ENCODE measurements around the gene ARHGEF3.
A peak's percentile ranks its signal among the peaks of the same experiment; 100 is the strongest.
"Not testable (repeated sequence)": the region's sequence is repeated elsewhere in the genome, so short reads cannot be mapped to it uniquely, and the experiment has no call there.

ARHGEF3 gene

DNA sequence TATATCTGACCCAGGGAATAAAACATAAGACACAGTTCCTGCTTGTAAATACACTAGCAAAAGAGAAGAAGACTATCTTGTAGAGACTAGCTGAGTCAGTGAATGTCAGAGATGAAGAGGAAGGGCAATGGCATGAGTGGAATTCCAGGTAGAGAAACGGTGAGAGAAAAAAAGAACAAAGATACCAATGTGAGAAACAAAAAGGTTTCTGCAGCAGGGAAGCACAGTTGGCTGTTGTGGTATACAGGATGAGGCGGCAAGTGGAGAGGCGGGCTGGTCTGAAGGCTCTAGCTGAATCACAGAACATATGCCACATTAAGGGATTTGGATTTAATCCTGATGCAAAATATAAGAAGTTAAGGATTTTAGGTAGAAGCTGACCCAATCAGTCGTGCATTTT is 101.6 kb downstream of the ARHGEF3 start:
- Histone ChIP-seq H3K9me2 (replicated peaks; ENCODE audit: low read depth, low read length) (no peaks in the 10 kb centered on the region), H3F3A (ENCODE audit: low read depth) (no peaks in the 10 kb centered on the region), H2AFZ (ENCODE audit: low read length) (peak overlapping the region; percentile 60), H4K20me1 (ENCODE audit: insufficient read depth, low read length, poor library complexity, severe bottlenecking) (no peaks in the 10 kb centered on the region), H3K4me2 (ENCODE audit: low read depth, low read length, poor library complexity, severe bottlenecking) (no peak overlapping the region), H3K9me3 (ENCODE audit: insufficient read depth, low read depth, low read length) (no peaks in the 10 kb centered on the region), H3K4me3 (ENCODE audit: low read length, poor library complexity, severe bottlenecking) (no peak overlapping the region), H3K36me3 (ENCODE audit: insufficient read depth, low read length) (no peaks in the 10 kb centered on the region), H3K27me3 (ENCODE audit: insufficient read depth, low read length, poor library complexity, severe bottlenecking) (no peaks in the 10 kb centered on the region), H3K4me1 (ENCODE audit: insufficient read depth, low read length, poor library complexity, severe bottlenecking) (peaks cover 8% of the 10 kb centered on the region), H3K79me2 (ENCODE audit: insufficient read depth, low read length) (no peaks in the 10 kb centered on the region), H3K9ac (ENCODE audit: low read depth, low read length, poor library complexity, severe bottlenecking) (no peak overlapping the region)
- TF ChIP-seq EZH2phosphoT487 (IDR thresholded peaks at IDR 0.05; ENCODE audit: borderline replicate concordance), result no peak
- TF ChIP-seq, protein P1, sequence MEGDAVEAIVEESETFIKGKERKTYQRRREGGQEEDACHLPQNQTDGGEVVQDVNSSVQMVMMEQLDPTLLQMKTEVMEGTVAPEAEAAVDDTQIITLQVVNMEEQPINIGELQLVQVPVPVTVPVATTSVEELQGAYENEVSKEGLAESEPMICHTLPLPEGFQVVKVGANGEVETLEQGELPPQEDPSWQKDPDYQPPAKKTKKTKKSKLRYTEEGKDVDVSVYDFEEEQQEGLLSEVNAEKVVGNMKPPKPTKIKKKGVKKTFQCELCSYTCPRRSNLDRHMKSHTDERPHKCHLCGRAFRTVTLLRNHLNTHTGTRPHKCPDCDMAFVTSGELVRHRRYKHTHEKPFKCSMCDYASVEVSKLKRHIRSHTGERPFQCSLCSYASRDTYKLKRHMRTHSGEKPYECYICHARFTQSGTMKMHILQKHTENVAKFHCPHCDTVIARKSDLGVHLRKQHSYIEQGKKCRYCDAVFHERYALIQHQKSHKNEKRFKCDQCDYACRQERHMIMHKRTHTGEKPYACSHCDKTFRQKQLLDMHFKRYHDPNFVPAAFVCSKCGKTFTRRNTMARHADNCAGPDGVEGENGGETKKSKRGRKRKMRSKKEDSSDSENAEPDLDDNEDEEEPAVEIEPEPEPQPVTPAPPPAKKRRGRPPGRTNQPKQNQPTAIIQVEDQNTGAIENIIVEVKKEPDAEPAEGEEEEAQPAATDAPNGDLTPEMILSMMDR (conservative IDR thresholded peaks at IDR 0.05; ENCODE audit: low read length), result no peak

DNA sequence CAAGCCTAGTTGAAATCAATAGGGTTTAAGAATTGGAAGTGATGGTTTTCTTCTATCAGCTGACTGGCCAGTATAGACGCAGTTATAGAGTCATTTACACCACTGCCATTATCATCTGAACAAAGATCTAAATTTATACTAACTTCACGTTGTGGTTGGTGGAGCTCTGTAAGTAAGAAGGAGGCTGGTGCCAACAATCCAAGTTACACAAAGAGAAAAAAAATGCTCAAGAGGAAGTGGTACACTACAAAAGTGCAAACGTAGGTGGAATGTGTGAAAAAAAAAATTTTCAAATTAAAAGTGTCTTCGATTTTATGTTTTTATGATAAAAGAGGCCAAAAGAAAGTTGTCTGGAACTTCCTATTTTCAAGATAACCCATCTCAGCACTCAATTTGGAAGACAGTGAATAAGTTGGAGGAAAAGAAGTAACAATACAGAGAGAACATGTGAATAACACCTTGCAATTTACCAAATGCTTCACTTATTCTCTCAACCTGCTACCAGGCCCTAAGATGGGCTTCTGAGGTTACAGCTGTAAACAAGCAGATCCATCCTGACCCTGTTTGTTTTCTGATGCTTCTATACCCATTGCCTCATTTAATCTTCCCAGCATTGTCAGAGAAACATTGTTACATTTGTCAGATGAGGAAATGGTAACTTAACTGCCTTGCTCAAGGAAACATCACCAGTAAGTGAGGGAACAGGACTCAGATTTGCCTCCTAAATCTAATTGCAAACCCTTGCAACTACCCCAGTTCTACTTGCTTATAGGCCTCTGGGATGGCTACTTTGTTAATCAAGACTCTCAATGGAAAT is 106.7 kb downstream of the ARHGEF3 start:
- H2AFZ ChIP-seq (ENCODE audit: low read length), result peak overlapping the region; percentile 87
- no peaks in the 10 kb centered on the region for H3K9me2 ChIP-seq (replicated peaks; ENCODE audit: low read depth, low read length)
- H4K20me1 ChIP-seq (ENCODE audit: insufficient read depth, low read length, poor library complexity, severe bottlenecking), result no peaks in the 10 kb centered on the region

DNA sequence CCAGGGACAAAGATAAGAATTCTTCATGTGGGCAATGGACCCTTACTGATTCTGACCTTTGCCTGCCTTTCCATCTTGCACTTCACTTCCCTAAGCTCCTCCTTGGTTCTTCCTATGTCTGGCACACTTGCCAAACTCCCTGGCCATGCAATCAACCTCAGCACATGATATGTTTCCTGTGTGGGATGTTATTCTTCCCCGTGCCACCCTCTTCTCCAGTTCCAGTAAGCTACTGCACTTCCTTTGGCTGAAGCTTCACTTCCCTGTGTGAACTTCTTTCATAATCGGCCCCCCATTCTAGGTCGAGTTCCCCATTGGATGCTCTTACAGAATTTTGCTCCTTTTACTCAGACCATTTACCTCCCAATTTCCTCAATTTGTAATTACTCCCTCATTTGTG is 108.0 kb downstream of the ARHGEF3 start:
- TF ChIP-seq, protein P1 (conservative IDR thresholded peaks at IDR 0.05; ENCODE audit: low read length), result no peak
- no peak for TF ChIP-seq EZH2phosphoT487 (IDR thresholded peaks at IDR 0.05; ENCODE audit: borderline replicate concordance)
- H3K4me2 ChIP-seq (ENCODE audit: low read depth, low read length, poor library complexity, severe bottlenecking), result peak overlapping the region; percentile 58

More for the DNA sequence above, 106.7 kb downstream of the ARHGEF3 start:
- Histone ChIP-seq H3K4me1 (ENCODE audit: insufficient read depth, low read length, poor library complexity, severe bottlenecking) (peaks cover 31% of the 10 kb centered on the region), H3K9me3 (ENCODE audit: insufficient read depth, low read depth, low read length) (no peaks in the 10 kb centered on the region), H3K79me2 (ENCODE audit: insufficient read depth, low read length) (no peaks in the 10 kb centered on the region), H3K36me3 (ENCODE audit: insufficient read depth, low read length) (no peaks in the 10 kb centered on the region), H3F3A (ENCODE audit: low read depth) (0 out of 2 replicates have a peak, but pooled peaks cover 3% of the 10 kb centered on the region), H3K9ac (ENCODE audit: low read depth, low read length, poor library complexity, severe bottlenecking) (peak overlapping the region; percentile 4), H3K4me3 (ENCODE audit: low read length, poor library complexity, severe bottlenecking) (peak overlapping the region; percentile 5), H3K4me2 (ENCODE audit: low read depth, low read length, poor library complexity, severe bottlenecking) (peak overlapping the region; percentile 47), H3K27me3 (ENCODE audit: insufficient read depth, low read length, poor library complexity, severe bottlenecking) (no peaks in the 10 kb centered on the region)
- TF ChIP-seq EZH2phosphoT487 (IDR thresholded peaks at IDR 0.05; ENCODE audit: borderline replicate concordance), result no peak
- TF ChIP-seq, protein P1 (conservative IDR thresholded peaks at IDR 0.05; ENCODE audit: low read length), result no peak

DNA sequence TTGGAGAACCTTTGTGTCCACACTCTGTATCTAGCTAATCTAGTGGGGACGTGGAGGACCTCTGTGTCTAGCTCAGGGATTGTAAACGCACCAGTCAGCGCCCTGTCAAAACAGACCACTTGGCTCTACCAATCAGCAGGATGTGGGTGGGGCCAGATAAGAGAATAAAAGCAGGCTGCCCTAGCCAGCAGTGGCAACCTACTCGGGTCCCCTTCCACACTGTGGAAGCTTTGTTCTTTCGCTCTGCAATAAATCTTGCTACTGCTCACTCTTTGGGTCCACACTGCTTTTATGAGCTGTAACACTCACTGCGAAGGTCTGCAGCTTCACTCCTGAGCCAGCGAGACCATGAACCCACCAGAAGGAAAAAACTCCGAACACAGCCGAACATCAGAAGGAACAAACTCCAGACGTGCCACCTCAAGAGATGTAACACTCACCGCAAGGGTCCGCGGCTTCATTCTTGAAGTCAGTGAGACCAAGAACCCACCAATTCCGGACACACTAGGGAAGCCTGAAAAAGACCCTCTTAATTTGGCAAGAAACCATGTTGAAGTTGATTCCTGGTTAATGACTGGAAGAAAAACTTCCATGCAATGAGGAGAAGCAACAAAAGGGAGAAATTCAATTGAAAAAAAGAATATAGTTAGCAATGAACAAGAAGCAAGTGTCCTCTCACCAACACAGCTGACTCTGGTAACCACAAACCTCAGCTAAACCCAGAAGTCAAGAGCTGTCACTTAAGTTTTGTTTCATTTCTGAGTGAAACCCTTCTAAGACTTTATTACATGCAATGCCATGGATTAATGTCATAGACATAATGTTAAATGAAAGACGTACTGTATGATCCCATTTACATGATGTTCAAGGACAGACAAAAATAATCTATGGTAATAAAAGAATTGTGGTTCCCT is 109.0 kb downstream of the ARHGEF3 start:
- not testable (repeated sequence) for H3K9me2 ChIP-seq (replicated peaks; ENCODE audit: low read depth, low read length); H2AFZ ChIP-seq (ENCODE audit: low read length); H3K9ac ChIP-seq (ENCODE audit: low read depth, low read length, poor library complexity, severe bottlenecking); H3K27me3 ChIP-seq (ENCODE audit: insufficient read depth, low read length, poor library complexity, severe bottlenecking); H3K79me2 ChIP-seq (ENCODE audit: insufficient read depth, low read length); H3K9me3 ChIP-seq (ENCODE audit: insufficient read depth, low read depth, low read length); H4K20me1 ChIP-seq (ENCODE audit: insufficient read depth, low read length, poor library complexity, severe bottlenecking); H3K36me3 ChIP-seq (ENCODE audit: insufficient read depth, low read length); H3F3A ChIP-seq (ENCODE audit: low read depth)
- H3K4me2 ChIP-seq (ENCODE audit: low read depth, low read length, poor library complexity, severe bottlenecking), result peak overlapping the region; percentile 58
- peak overlapping the region; percentile 28 for H3K4me3 ChIP-seq (ENCODE audit: low read length, poor library complexity, severe bottlenecking)
- peaks cover 31% of the 10 kb centered on the region for H3K4me1 ChIP-seq (ENCODE audit: insufficient read depth, low read length, poor library complexity, severe bottlenecking)

More for the DNA sequence above, 108.0 kb downstream of the ARHGEF3 start:
- H3K9ac ChIP-seq (ENCODE audit: low read depth, low read length, poor library complexity, severe bottlenecking), result no peak overlapping the region
- no peaks in the 10 kb centered on the region for H3K27me3 ChIP-seq (ENCODE audit: insufficient read depth, low read length, poor library complexity, severe bottlenecking)
- no peak overlapping the region for H3K4me3 ChIP-seq (ENCODE audit: low read length, poor library complexity, severe bottlenecking)
- H3K4me1 ChIP-seq (ENCODE audit: insufficient read depth, low read length, poor library complexity, severe bottlenecking), result peaks cover 31% of the 10 kb centered on the region
- H3K9me2 ChIP-seq (replicated peaks; ENCODE audit: low read depth, low read length), result no peaks in the 10 kb centered on the region
- H4K20me1 ChIP-seq (ENCODE audit: insufficient read depth, low read length, poor library complexity, severe bottlenecking), result no peaks in the 10 kb centered on the region
- no peak overlapping the region for H2AFZ ChIP-seq (ENCODE audit: low read length)
- H3K36me3 ChIP-seq (ENCODE audit: insufficient read depth, low read length), result no peaks in the 10 kb centered on the region
- H3K79me2 ChIP-seq (ENCODE audit: insufficient read depth, low read length), result no peaks in the 10 kb centered on the region
- H3F3A ChIP-seq (ENCODE audit: low read depth), result 0 out of 2 replicates have a peak, but pooled peaks cover 3% of the 10 kb centered on the region
- no peaks in the 10 kb centered on the region for H3K9me3 ChIP-seq (ENCODE audit: insufficient read depth, low read depth, low read length)

DNA sequence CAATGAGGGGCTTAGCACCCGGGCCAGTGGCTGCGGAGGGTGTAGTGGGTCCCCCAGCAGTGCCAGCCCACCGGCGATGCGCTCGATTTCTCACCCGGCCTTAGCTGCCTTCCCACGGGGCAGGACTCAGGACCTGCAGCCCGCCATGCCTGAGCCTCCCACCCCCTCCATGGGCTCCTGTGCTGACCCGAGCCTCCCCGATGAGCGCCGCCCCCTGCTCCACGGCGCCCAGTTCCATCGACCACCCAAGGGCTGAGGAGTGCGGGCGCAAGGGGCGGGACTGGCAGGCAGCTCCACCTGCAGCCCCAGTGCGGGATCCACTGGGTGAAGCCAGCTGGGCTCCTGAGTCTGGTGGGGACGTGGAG is 109.8 kb downstream of the ARHGEF3 start:
- H3K9me2 ChIP-seq (replicated peaks; ENCODE audit: low read depth, low read length); H3K27me3 ChIP-seq (ENCODE audit: insufficient read depth, low read length, poor library complexity, severe bottlenecking); H3K79me2 ChIP-seq (ENCODE audit: insufficient read depth, low read length); H3K4me2 ChIP-seq (ENCODE audit: low read depth, low read length, poor library complexity, severe bottlenecking); H3F3A ChIP-seq (ENCODE audit: low read depth); H3K9ac ChIP-seq (ENCODE audit: low read depth, low read length, poor library complexity, severe bottlenecking); H3K9me3 ChIP-seq (ENCODE audit: insufficient read depth, low read depth, low read length); H3K4me3 ChIP-seq (ENCODE audit: low read length, poor library complexity, severe bottlenecking); H4K20me1 ChIP-seq (ENCODE audit: insufficient read depth, low read length, poor library complexity, severe bottlenecking); H2AFZ ChIP-seq (ENCODE audit: low read length); H3K36me3 ChIP-seq (ENCODE audit: insufficient read depth, low read length): not testable (repeated sequence)
- peaks cover 31% of the 10 kb centered on the region for H3K4me1 ChIP-seq (ENCODE audit: insufficient read depth, low read length, poor library complexity, severe bottlenecking)

Measured in Loucy (cell line).